GM18861 (cell line): ENCODE data around the gene PWWP2B.

Experiments
- ATAC-seq: cut with Tn5 transposase; IDR thresholded peaks from one replicate; pipeline ENCODE4 v1.9.1; 2021; ENCODE audit not compliant: unreplicated experiment

PWWP2B gene

GRCh38 chr10:132404911-132405462 lies 8.0 kb downstream of the PWWP2B start:
- ATAC-seq, result no peak

- no peak for ATAC-seq
Measured at GRCh38 chr10:132405463-132405991, 8.5 kb downstream of the PWWP2B start.

GRCh38 chr10:132406181-132406580 lies 9.2 kb downstream of the PWWP2B start:
- no peak for ATAC-seq

GRCh38 chr10:132406750-132407149 lies 9.8 kb downstream of the PWWP2B start:
- no peak for ATAC-seq

- no peak for ATAC-seq
Measured at GRCh38 chr10:132407243-132407746, 10.3 kb downstream of the PWWP2B start.

GRCh38 chr10:132407846-132408278 lies 10.9 kb downstream of the PWWP2B start:
- peak; percentile 50 for ATAC-seq

- ATAC-seq, result no peak
Measured at GRCh38 chr10:132408367-132408781, 11.4 kb downstream of the PWWP2B start.

- ATAC-seq, result no peak
Measured at GRCh38 chr10:132408823-132409666, 12.0 kb downstream of the PWWP2B start.

- no peak for ATAC-seq
Measured at GRCh38 chr10:132409667-132410028, 12.6 kb downstream of the PWWP2B start.

GRCh38 chr10:132410056-132410778 lies 13.2 kb downstream of the PWWP2B start:
- ATAC-seq, result no peak

- no peak for ATAC-seq
Measured at GRCh38 chr10:132410779-132411532, 14.0 kb downstream of the PWWP2B start.

GRCh38 chr10:132411561-132412253 lies 14.7 kb downstream of the PWWP2B start:
- no peak for ATAC-seq

GRCh38 chr10:132412316-132413192 lies 15.6 kb downstream of the PWWP2B start:
- ATAC-seq, result no peak

GRCh38 chr10:132413226-132414205 lies 16.5 kb downstream of the PWWP2B start:
- ATAC-seq, result no peak

- no peak for ATAC-seq
Measured at GRCh38 chr10:132414402-132415016, 17.5 kb downstream of the PWWP2B start.

GRCh38 chr10:132415255-132415654 lies 18.3 kb downstream of the PWWP2B start:
- no peak for ATAC-seq

GRCh38 chr10:132415956-132416355 lies 19.0 kb downstream of the PWWP2B start:
- no peak for ATAC-seq
